Measurements from ENCODE around the gene PRLR.
A peak's percentile ranks its signal among the peaks of the same experiment; 100 is the strongest.

PRLR gene

GRCh38 chr5:35218981-35219380, 11.3 kb downstream of the PRLR start:
- TF ChIP-seq GATA2 (IDR thresholded peaks at IDR 0.05; ENCODE audit: low read depth, low read length) (no peak), GATA3 (IDR thresholded peaks at IDR 0.05; ENCODE audit: low read depth, low read length) (no peak)

- TF ChIP-seq GATA3 (IDR thresholded peaks at IDR 0.05; ENCODE audit: low read depth, low read length) (no peak), GATA2 (IDR thresholded peaks at IDR 0.05; ENCODE audit: low read depth, low read length) (no peak; the same call in 1 of the 2 replicates)
These were observed 16.2 kb downstream of the PRLR start for GRCh38 chr5:35214051-35214450.

- TF ChIP-seq GATA2 (IDR thresholded peaks at IDR 0.05; ENCODE audit: low read depth, low read length) = no peak
- no peak for TF ChIP-seq GATA3 (IDR thresholded peaks at IDR 0.05; ENCODE audit: low read depth, low read length)
These were observed 16.7 kb downstream of the PRLR start for GRCh38 chr5:35213608-35214007.

- no peak for TF ChIP-seq GATA2 (IDR thresholded peaks at IDR 0.05; ENCODE audit: low read depth, low read length)
- TF ChIP-seq GATA3 (IDR thresholded peaks at IDR 0.05; ENCODE audit: low read depth, low read length) = no peak
These were observed 17.9 kb downstream of the PRLR start for GRCh38 chr5:35212122-35212982.

- no peak for TF ChIP-seq GATA2 (IDR thresholded peaks at IDR 0.05; ENCODE audit: low read depth, low read length)
- TF ChIP-seq GATA3 (IDR thresholded peaks at IDR 0.05; ENCODE audit: low read depth, low read length) = no peak
These were observed 20.4 kb downstream of the PRLR start for GRCh38 chr5:35209862-35210261.

GRCh38 chr5:35205606-35206005, 24.7 kb downstream of the PRLR start:
- TF ChIP-seq GATA2 (IDR thresholded peaks at IDR 0.05; ENCODE audit: low read depth, low read length) = no peak
- TF ChIP-seq GATA3 (IDR thresholded peaks at IDR 0.05; ENCODE audit: low read depth, low read length) = 0 out of 2 replicates have a peak, but pooled peaks have one; percentile 11

GRCh38 chr5:35205186-35205585, 25.1 kb downstream of the PRLR start:
- no peak for TF ChIP-seq GATA2 (IDR thresholded peaks at IDR 0.05; ENCODE audit: low read depth, low read length)
- no peak for TF ChIP-seq GATA3 (IDR thresholded peaks at IDR 0.05; ENCODE audit: low read depth, low read length)

GRCh38 chr5:35203403-35203802, 26.9 kb downstream of the PRLR start:
- TF ChIP-seq GATA2 (IDR thresholded peaks at IDR 0.05; ENCODE audit: low read depth, low read length) (no peak), GATA3 (IDR thresholded peaks at IDR 0.05; ENCODE audit: low read depth, low read length) (no peak)

- TF ChIP-seq GATA3 (IDR thresholded peaks at IDR 0.05; ENCODE audit: low read depth, low read length) = no peak
- TF ChIP-seq GATA2 (IDR thresholded peaks at IDR 0.05; ENCODE audit: low read depth, low read length) = no peak
These were observed 27.8 kb downstream of the PRLR start for GRCh38 chr5:35202319-35203111.

- TF ChIP-seq GATA3 (IDR thresholded peaks at IDR 0.05; ENCODE audit: low read depth, low read length) (no peak), GATA2 (IDR thresholded peaks at IDR 0.05; ENCODE audit: low read depth, low read length) (no peak)
These were observed 29.0 kb downstream of the PRLR start for GRCh38 chr5:35201291-35201690.

- no peak for TF ChIP-seq GATA3 (IDR thresholded peaks at IDR 0.05; ENCODE audit: low read depth, low read length)
- no peak for TF ChIP-seq GATA2 (IDR thresholded peaks at IDR 0.05; ENCODE audit: low read depth, low read length)
These were observed 30.4 kb downstream of the PRLR start for GRCh38 chr5:35199886-35200285.

- TF ChIP-seq GATA3 (IDR thresholded peaks at IDR 0.05; ENCODE audit: low read depth, low read length) (no peak), GATA2 (IDR thresholded peaks at IDR 0.05; ENCODE audit: low read depth, low read length) (no peak)
These were observed 31.6 kb downstream of the PRLR start for GRCh38 chr5:35198686-35199085.

- no peak for TF ChIP-seq GATA3 (IDR thresholded peaks at IDR 0.05; ENCODE audit: low read depth, low read length)
- TF ChIP-seq GATA2 (IDR thresholded peaks at IDR 0.05; ENCODE audit: low read depth, low read length) = no peak
These were observed 32.2 kb downstream of the PRLR start for GRCh38 chr5:35198075-35198474.

GRCh38 chr5:35197351-35197750, 32.9 kb downstream of the PRLR start:
- TF ChIP-seq GATA3 (IDR thresholded peaks at IDR 0.05; ENCODE audit: low read depth, low read length) (no peak), GATA2 (IDR thresholded peaks at IDR 0.05; ENCODE audit: low read depth, low read length) (no peak)

GRCh38 chr5:35195472-35195852, 34.8 kb downstream of the PRLR start:
- TF ChIP-seq GATA2 (IDR thresholded peaks at IDR 0.05; ENCODE audit: low read depth, low read length) = no peak
- TF ChIP-seq GATA3 (IDR thresholded peaks at IDR 0.05; ENCODE audit: low read depth, low read length) = no peak
